HUES48 (cell line): ENCODE measurements around the gene ARPC4.

Experiments used
- H3K27ac ChIP-seq: one replicate; pipeline ENCODE4 v1.7.0; 2013; ENCODE audit warnings: low read depth, low read length, inconsistent platforms
- H3K27me3 ChIP-seq: 2 replicates; pipeline ENCODE4 v1.6.1; 2013; ENCODE audit warnings: mild to moderate bottlenecking, low read length; ENCODE audit not compliant: control insufficient read depth, insufficient read depth
- H3K36me3 ChIP-seq: 2 replicates; pipeline ENCODE4 v1.6.1; 2013; ENCODE audit warnings: low read length; ENCODE audit not compliant: control insufficient read depth, insufficient read depth
- H3K4me1 ChIP-seq: 2 replicates; pipeline ENCODE4 v1.6.1; 2013; ENCODE audit warnings: mild to moderate bottlenecking, low read length; ENCODE audit not compliant: control insufficient read depth, insufficient read depth
- H3K4me3 ChIP-seq: 2 replicates; pipeline ENCODE4 v1.5.1; 2013; ENCODE audit warnings: mild to moderate bottlenecking, low read depth, low read length
- H3K9ac ChIP-seq: 2 replicates; pipeline ENCODE4 v1.6.1; 2013; ENCODE audit warnings: mild to moderate bottlenecking, low read depth, low read length, moderate library complexity
- H3K9me3 ChIP-seq: 2 replicates; pipeline ENCODE4 v1.6.1; 2013; ENCODE audit warnings: low read length; ENCODE audit not compliant: control insufficient read depth, insufficient read depth

ARPC4 gene

DNA sequence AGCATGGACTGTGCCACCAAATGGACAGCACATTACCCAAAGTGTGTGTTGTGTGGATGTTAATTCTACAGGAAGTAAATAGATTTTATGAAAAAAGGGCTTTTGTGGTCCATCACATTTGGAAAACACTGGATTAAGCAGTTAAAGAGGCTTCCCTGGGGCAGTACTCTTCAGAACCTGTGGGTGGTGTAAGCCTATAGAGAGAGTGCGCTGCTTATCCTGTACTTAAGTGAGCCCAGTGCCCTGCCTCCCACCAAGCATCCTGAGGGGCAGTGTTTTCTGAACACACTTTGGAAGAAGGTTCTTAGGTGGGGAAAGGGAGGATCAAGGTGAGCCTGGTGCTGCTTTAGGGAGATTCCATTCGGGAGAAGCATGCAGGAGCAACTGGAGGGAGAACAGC, 28.1 kb downstream of the ARPC4 start:
- no peaks in the 10 kb centered on the region for H3K27me3 ChIP-seq
- no peaks in the 10 kb centered on the region for H3K9me3 ChIP-seq
- no peak overlapping the region for H3K9ac ChIP-seq
- H3K4me1 ChIP-seq = no peaks in the 10 kb centered on the region
- H3K27ac ChIP-seq = no peak overlapping the region
- no peak overlapping the region for H3K4me3 ChIP-seq
- no peaks in the 10 kb centered on the region for H3K36me3 ChIP-seq

DNA sequence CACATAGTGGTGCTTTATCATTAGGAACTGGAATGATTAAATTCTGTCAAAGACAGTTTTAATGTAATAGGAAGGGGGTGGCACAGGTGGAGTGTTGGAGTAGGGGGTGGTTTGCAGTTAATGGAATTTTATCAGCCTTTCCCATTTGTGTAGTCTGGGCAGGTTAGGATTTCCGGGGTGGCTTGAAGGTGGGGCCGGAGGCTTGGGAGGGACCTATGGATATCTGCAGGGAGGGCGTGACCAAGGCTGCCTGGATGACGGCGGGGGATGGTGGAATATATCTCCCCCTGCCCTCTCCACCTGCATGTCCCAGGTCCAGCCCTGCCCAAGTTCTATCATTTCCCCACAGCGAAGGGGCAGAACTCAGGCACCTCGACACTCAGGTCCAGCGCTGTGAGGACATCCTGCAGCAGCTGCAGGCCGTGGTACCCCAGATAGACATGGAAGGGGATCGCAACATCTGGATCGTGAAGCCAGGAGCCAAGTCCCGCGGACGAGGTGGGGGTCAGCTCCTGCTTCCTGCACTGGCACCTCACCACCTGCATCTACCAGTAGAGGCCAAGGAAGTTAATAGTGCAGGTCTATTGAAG, 32.7 kb downstream of the ARPC4 start:
- no peaks in the 10 kb centered on the region for H3K27me3 ChIP-seq
- H3K27ac ChIP-seq = no peak overlapping the region
- no peak overlapping the region for H3K4me3 ChIP-seq
- H3K36me3 ChIP-seq = no peaks in the 10 kb centered on the region
- H3K4me1 ChIP-seq = no peaks in the 10 kb centered on the region
- no peaks in the 10 kb centered on the region for H3K9me3 ChIP-seq
- H3K9ac ChIP-seq = no peak overlapping the region

DNA sequence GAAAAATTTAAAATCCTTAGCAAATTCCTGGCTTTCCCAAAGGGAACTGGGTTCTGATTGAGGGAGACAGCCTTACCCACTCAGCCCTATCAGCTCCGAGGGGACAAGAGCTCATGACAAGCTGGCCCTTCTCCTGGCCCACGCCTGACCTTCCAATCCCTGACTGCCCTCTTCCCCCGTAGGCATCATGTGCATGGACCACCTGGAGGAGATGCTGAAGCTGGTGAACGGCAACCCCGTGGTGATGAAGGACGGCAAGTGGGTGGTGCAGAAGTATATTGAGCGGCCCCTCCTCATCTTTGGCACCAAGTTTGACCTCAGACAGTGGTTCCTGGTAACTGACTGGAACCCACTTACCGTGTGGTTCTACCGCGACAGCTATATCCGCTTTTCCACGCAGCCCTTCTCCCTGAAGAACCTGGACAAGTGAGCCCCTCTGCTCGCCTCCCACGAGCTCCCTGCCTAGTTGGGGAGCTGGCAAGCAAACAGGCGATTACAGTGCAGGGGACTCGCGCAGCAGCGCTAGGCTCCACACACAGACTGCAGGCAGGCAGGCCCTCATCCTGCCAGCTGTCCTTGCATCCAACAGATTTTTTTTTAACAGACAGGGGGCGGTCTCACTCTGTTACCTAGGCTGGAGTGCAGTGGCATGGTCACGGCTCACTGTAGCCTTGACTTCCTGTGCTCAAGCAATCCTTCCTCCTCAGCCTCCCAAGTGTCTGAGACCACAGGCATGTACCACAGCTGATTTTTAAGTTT, 34.1 kb downstream of the ARPC4 start:
- H3K27ac ChIP-seq = no peak overlapping the region
- no peak overlapping the region for H3K9ac ChIP-seq
- H3K36me3 ChIP-seq = no peaks in the 10 kb centered on the region
- H3K9me3 ChIP-seq = no peaks in the 10 kb centered on the region
- H3K4me3 ChIP-seq = no peak overlapping the region
- H3K27me3 ChIP-seq = no peaks in the 10 kb centered on the region
- no peaks in the 10 kb centered on the region for H3K4me1 ChIP-seq

DNA sequence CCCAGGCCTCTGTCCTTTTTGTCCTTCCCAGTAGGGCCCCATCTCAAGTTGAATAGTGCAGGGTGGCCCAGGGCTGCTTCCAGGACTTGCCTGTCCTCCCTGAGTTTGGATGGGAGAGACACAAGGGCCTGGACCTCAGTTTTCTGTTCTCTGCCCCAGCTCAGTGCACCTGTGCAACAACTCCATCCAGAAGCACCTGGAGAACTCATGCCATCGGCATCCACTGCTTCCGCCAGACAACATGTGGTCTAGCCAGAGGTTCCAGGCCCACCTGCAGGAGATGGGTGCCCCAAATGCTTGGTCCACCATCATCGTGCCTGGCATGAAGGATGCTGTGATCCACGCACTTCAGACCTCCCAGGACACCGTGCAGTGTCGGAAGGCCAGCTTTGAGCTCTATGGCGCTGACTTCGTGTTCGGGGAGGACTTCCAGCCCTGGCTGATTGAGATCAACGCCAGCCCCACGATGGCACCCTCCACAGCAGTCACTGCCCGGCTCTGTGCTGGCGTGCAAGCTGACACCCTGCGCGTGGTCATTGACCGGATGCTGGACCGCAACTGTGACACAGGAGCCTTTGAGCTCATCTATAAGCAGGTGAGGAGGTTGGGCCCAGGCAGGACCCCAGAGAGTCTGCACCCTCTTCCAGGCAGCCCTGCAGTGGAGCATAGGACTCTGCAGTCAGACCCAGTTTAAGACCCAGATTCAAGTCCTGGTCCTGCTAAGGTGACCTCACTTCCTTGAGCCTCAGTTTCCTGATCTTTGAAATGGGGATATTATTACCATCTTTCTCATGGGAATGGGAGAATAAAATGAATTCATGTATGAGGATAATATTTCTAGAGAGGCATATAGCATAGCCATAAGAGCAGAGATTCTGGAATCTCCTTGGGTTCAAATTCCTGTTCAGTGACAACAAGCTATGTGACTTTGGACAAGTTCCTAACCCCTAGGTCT, 36.2 kb downstream of the ARPC4 start:
- Histone ChIP-seq H3K9ac (no peak overlapping the region), H3K27me3 (no peaks in the 10 kb centered on the region), H3K4me1 (no peaks in the 10 kb centered on the region), H3K36me3 (no peaks in the 10 kb centered on the region), H3K27ac (no peak overlapping the region), H3K9me3 (no peaks in the 10 kb centered on the region), H3K4me3 (no peak overlapping the region)

DNA sequence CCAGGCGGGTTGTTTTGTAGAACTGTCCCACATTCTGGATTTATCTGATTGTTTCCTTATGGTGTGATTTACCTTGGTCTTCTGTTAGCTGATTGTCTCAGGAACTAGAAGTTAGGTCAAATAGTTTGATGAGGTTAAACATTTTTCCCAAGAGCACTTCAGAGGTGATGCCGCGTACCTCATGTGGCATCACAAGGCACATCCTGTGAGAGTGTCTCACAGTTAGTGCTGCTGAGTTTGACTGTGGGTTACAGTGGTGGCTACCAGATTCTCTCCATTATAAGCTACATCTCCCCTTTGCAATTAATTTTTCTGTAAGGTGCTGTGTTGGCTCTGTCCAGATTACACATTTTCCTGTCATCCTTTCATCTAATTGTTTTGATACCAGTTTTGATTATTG, 38.4 kb downstream of the ARPC4 start:
- Histone ChIP-seq H3K9ac (no peak overlapping the region), H3K4me1 (no peaks in the 10 kb centered on the region), H3K9me3 (no peaks in the 10 kb centered on the region), H3K27ac (no peak overlapping the region), H3K27me3 (no peaks in the 10 kb centered on the region), H3K4me3 (no peak overlapping the region), H3K36me3 (peaks cover 8% of the 10 kb centered on the region; the same call in 1 of the 2 replicates)

DNA sequence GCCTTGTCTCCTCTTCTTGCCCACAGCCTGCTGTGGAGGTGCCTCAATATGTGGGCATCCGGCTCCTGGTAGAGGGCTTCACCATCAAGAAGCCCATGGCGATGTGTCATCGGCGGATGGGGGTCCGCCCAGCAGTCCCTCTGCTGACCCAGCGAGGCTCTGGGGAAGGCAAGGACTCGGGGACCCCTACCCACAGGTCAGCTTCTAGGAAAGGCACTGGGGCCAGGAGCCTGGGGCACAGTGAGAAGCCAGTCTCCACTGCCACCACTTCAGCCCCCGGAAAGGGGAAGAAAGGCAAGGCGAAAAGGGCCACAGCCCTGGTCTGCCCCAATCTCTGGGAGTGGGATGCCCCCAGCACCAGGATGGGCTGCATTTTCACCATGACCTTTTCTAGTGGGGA, 40.2 kb downstream of the ARPC4 start:
- Histone ChIP-seq H3K9ac (no peak overlapping the region), H3K36me3 (peaks cover 8% of the 10 kb centered on the region), H3K27me3 (no peaks in the 10 kb centered on the region), H3K4me3 (no peak overlapping the region), H3K27ac (no peak overlapping the region), H3K4me1 (no peaks in the 10 kb centered on the region), H3K9me3 (no peaks in the 10 kb centered on the region)

DNA sequence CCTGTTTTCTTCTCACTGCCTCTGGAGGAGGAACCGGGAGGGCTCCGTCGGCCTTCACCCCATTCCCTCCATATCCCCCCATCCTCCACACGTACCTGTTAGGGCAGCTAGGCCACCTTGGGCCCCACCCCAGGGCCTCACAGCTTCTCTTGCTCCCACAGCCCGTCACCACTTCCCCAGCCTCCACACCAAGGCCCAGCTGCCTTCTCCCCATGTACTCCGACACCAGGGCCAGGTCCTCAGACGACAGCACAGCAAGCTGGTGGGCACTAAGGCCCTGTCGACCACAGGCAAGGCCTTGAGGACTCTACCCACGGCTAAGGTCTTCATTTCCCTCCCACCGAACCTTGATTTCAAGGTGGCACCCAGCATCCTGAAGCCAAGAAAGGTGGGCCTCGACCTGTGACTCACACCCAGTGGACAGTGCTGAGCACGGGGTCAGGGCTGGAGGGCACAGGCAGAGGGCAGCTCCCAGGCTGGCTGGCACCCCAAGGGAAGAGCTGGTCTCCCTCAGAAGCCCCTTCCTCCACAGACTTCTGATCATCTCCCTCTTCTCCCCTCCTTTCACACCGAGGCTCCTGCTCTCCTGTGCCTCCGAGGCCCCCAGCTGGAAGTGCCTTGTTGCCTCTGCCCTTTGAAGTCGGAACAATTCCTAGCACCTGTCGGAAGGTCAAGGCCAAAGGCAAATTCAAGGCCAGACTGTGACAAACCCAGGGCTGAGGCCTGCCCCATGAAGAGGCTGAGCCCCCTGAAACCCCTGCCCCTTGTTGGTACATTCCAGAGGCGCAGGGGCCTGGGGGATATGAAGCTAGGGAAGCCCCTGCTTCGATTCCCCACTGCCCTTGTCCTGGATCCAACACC, 41.9 kb downstream of the ARPC4 start:
- Histone ChIP-seq H3K4me1 (no peaks in the 10 kb centered on the region), H3K9me3 (no peaks in the 10 kb centered on the region), H3K36me3 (peaks cover 18% of the 10 kb centered on the region), H3K9ac (no peak overlapping the region), H3K27me3 (no peaks in the 10 kb centered on the region), H3K27ac (no peak overlapping the region), H3K4me3 (no peak overlapping the region)

DNA sequence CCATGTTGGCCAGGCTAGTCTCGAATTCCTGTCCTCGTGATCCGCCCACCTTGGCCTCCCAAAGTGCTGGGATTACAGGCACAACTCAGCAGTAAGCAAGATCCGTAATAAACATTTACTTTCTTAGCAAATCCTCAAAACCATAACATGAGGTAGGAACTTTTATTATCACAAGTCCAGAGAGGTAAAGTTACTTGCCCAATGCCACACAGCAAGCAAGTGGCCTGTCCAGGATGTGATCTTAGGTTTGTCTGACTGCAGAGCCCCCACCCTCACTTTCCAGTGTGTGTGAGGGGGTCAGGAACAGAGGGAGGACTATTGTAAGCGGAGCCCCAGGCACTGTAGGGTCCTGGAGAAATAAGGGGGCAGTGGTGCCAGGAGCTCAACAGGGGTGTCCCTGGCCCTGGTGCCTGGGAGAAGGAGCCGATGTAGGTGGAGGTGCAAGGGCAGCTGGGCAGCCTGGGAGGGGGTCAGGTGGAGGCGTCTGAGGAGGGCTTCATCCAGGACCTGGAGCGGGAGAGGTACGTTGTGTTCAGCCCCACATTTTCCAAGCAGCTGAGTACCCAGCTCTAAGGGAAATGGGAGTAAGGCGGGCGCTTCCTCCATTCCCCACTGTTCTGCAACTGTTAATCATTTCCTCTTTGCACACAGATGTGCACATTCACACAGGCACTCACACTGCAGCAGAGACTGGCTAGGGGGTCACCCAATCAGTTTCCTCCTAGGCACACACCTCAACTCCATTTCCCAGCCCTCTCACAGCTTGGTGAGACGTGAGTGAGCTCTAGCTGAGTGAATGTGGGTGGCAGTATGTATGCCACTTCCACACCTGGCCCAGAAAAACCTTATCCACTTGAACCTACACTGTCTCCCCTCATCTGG, 45.1 kb downstream of the ARPC4 start:
- H3K4me1 ChIP-seq = no peaks in the 10 kb centered on the region; the same call in 1 of the 2 replicates
- H3K9ac ChIP-seq = no peak overlapping the region
- peaks cover 44% of the 10 kb centered on the region for H3K36me3 ChIP-seq
- no peaks in the 10 kb centered on the region for H3K27me3 ChIP-seq
- no peak overlapping the region for H3K27ac ChIP-seq
- H3K9me3 ChIP-seq = no peaks in the 10 kb centered on the region
- no peak overlapping the region for H3K4me3 ChIP-seq

DNA sequence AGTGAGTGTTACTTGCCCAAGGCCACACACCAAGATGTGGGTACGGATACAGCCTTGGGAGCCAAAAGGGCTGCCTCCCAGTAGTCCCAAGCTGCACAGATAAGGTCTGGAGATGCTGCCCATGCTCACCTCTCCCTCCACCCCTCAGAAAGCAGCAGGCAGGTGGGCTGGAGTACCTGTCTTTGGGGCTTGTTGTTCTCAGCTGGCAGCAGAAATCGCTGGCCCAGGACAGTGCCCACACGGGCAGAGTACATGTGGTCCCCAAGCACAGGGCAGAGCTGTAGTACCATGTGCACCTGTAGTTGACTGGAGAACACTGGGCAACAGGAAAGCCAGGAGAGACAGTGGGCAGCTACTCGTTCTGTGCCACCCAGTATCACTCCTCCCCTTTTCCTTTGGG, 46.0 kb downstream of the ARPC4 start:
- Histone ChIP-seq H3K4me3 (no peak overlapping the region), H3K9ac (no peak overlapping the region), H3K9me3 (no peaks in the 10 kb centered on the region), H3K27me3 (no peaks in the 10 kb centered on the region), H3K27ac (no peak overlapping the region), H3K4me1 (no peaks in the 10 kb centered on the region; the same call in 1 of the 2 replicates), H3K36me3 (peaks cover 44% of the 10 kb centered on the region)

DNA sequence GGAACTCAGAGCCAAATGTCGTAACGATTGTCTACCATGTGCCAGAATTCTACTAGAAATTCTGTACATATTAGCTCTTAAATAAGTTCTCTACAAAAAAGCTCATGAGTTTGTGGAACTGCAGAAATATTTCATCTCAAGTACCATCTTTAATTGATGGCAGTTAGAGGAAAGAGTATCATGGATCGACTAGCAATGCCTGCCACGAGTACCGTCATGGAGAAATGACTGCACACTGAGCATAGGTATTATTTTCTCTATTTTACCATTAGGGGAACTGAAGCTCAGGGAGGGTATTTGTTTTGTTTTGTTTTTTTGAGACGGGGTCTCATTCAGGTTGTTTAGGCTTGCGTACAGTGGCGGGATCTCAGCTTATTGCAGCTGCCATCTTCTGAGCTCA, 48.1 kb downstream of the ARPC4 start:
- H3K27me3 ChIP-seq = no peaks in the 10 kb centered on the region
- H3K4me1 ChIP-seq = peaks cover 4% of the 10 kb centered on the region; the same call in 1 of the 2 replicates
- no peak overlapping the region for H3K27ac ChIP-seq
- H3K36me3 ChIP-seq = peaks cover 37% of the 10 kb centered on the region
- no peaks in the 10 kb centered on the region for H3K9me3 ChIP-seq
- H3K4me3 ChIP-seq = no peak overlapping the region
- H3K9ac ChIP-seq = no peak overlapping the region
